SK-N-MC (cell line): ENCODE measurements around the gene WDR83.
"Not testable (repeated sequence)": the region's sequence is repeated elsewhere in the genome, so short reads cannot be mapped to it uniquely, and the experiment has no call there.

Experiments
- DNase-seq: peaks from one replicate; pipeline ENCODE4 v3.0.0-alpha.2; 2011; ENCODE audit warnings: low read depth, low spot score
- H3K27ac ChIP-seq: fragments of 200-600 bp; sonication (generic); 2 replicates; pipeline ENCODE4 v1.5.1; 2016; ENCODE audit warnings: mixed run types
- H3K36me3 ChIP-seq: fragments of 200-600 bp; sonication (generic); 2 replicates; pipeline ENCODE4 v1.6.1; 2017; ENCODE audit warnings: antibody characterized with exemption, low read length, mixed read lengths; ENCODE audit not compliant: insufficient read depth
- H3K4me3 ChIP-seq: fragments of 200-600 bp; sonication (generic); 2 replicates; pipeline ENCODE4 v1.5.1; 2016
- H3K9ac ChIP-seq: fragments of 200-600 bp; sonication (generic); 2 replicates; pipeline ENCODE4 v1.8.0; 2017; ENCODE audit warnings: mixed run types, mixed read lengths; ENCODE audit not compliant: insufficient read length
- H3K9me3 ChIP-seq: fragments of 200-600 bp; sonication (generic); 2 replicates; pipeline ENCODE4 v1.6.1; 2017; ENCODE audit warnings: low read depth, mild to moderate bottlenecking, antibody characterized with exemption, low read length, moderate library complexity, mixed read lengths
- EZH2 ChIP-seq: fragments of 200-600 bp; sonication (generic); IDR thresholded peaks from one replicate; pipeline ENCODE4 v1.6.1; 2017; ENCODE audit warnings: antibody characterized with exemption
- FOXP2 ChIP-seq: optimal IDR thresholded peaks from 2 replicates; pipeline ENCODE3; 2011; ENCODE audit warnings: mild to moderate bottlenecking, moderate library complexity; ENCODE audit not compliant: insufficient read depth; ENCODE audit errors: extremely low read length, control extremely low read depth
- POLR2AphosphoS5 ChIP-seq: IDR thresholded peaks from 2 replicates; pipeline ENCODE4 v1.6.1; 2012; ENCODE audit warnings: mild to moderate bottlenecking, low read depth, low read length, borderline replicate concordance

The WDR83 gene

DNA sequence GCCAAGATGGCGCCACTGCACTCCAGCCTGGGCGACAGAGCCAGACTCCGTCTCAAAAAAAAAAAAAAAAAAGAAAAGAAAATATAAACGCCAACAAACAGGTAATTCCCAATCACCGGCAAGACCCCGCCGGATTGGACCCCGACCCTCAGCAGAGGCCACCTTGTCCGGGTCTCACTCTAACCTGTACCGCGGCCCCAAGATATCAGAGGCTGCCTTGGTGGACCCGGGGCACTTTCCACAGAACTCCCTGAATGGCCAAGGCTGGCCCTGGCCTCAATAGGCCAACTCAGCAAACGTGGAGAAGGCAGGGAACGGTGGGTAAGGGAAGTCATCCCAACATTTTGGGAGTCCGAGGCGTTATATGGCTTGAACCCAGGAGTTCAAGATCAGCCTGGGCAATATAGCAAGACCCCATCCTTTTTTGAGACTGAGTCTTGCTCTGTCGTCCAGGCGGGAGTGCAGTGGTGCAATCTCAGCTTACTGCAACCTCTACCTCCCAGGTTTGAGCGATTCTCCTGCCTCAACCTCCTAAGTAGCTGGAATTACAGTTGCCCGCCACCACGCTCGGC lies 27.9 kb upstream of the WDR83 start:
- Histone ChIP-seq H3K27ac (no peak overlapping the region), H3K9me3 (no peaks in the 10 kb centered on the region), H3K9ac (no peak overlapping the region), H3K4me3 (no peak overlapping the region), H3K36me3 (no peaks in the 10 kb centered on the region)
- no peak for TF ChIP-seq POLR2AphosphoS5
- DNase-seq = no peak

DNA sequence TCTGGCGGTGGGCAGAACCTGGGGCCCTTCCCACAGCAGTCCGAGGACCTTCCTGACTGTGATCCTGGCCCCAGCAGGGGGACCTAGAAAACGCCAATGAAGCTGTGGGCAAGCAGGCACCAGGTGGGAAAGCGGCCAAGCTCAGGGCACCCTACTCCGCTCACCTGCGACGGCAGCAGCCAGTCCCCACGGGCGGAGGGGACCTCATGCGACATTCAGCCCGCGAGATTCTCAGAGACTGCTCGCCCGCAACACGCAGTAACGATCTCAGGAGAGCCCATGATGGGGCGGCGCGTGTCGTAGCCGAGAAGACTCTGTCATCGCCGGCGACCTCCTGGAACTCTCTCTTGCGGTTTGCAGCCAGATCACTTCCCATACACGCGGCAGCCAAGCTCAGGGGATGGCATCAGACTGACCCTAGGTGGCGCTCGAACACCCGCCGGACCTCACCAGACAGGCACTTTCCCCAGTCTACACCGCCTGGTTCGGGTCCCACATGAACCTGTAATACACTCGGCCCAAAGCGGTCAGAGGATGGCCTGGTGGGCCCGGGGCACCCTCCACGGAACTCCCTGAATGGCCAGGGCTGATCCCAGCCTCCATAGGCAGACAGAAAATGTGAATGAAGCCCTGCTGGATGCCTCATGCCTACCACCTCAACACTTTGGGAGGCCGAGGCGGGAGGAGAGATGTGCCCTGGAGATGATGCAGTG lies 26.6 kb upstream of the WDR83 start:
- no peak for DNase-seq
- H3K4me3 ChIP-seq = no peak overlapping the region
- H3K9me3 ChIP-seq = no peaks in the 10 kb centered on the region
- no peaks in the 10 kb centered on the region for H3K36me3 ChIP-seq
- no peak overlapping the region for H3K27ac ChIP-seq
- no peak overlapping the region for H3K9ac ChIP-seq
- no peak for TF ChIP-seq EZH2
- TF ChIP-seq POLR2AphosphoS5 = no peak
- TF ChIP-seq FOXP2 = no peak

DNA sequence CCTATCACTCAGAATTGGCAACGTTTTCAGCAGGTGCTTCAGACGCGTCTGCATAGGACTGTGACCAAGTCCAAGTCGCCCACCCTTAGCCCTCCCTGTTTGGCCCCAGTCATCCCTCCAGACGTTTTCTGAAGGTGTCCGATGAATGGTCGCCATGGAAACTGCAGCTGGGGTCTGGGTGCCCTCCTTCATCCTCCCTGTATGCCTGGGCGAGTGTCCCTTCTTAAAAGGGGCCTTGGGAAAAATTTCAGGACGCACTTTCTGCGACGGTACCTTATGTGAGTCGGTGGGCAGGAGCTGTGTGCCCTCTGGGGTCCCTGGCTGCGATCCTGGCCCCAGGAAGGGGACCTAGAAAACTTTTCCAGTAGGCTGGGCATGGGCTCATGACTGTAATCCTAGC lies 25.2 kb upstream of the WDR83 start:
- Histone ChIP-seq H3K36me3 (no peaks in the 10 kb centered on the region), H3K9me3 (no peaks in the 10 kb centered on the region), H3K4me3 (no peak overlapping the region), H3K27ac (no peak overlapping the region), H3K9ac (no peak overlapping the region)
- TF ChIP-seq FOXP2 (no peak), POLR2AphosphoS5 (no peak), EZH2 (no peak)
- no peak for DNase-seq

DNA sequence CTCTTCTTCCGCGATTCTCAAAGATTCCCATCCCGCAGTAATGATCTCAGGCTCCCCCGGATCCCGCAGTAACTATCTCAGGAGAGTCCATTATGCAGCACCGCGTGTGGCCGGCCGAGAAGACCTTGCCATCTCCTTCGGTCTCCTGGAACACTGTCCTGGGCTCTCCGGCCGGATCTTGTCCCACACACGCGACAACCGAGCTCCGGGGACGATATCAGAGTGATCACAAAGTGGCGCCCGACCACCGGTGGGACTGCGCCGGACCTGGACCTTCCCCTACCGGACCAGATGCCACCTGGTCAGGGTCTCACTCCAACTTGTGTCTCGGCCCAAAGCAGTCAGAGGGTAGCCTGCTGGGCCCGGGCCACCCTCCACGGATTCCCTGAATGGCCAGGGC lies 24.1 kb upstream of the WDR83 start:
- Histone ChIP-seq H3K9me3 (no peaks in the 10 kb centered on the region), H3K36me3 (no peaks in the 10 kb centered on the region), H3K9ac (no peak overlapping the region), H3K4me3 (no peak overlapping the region), H3K27ac (no peak overlapping the region)
- no peak for DNase-seq
- TF ChIP-seq FOXP2 (no peak), EZH2 (no peak), POLR2AphosphoS5 (no peak)

DNA sequence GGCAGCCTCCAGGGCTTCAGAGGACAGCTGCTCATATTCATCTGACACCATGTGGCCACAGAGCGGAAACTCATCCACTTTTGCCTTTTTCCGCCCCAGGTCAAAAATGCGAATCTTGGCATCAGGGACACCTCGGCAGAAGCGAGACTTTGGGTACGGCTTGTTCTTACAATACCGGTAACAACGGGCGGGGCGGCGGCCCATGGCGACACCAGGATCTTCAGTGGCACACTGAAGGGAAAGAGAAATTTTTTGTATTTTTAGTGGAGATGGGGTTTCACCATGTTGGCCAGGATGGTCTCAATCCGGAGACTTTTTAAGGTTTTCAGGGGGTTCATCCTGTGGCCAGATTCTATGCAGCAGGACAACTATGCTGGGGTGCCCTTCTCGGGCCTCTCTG lies 22.9 kb upstream of the WDR83 start:
- not testable (repeated sequence) for DNase-seq, H3K9me3 ChIP-seq, H3K9ac ChIP-seq, H3K27ac ChIP-seq, H3K4me3 ChIP-seq, H3K36me3 ChIP-seq

DNA sequence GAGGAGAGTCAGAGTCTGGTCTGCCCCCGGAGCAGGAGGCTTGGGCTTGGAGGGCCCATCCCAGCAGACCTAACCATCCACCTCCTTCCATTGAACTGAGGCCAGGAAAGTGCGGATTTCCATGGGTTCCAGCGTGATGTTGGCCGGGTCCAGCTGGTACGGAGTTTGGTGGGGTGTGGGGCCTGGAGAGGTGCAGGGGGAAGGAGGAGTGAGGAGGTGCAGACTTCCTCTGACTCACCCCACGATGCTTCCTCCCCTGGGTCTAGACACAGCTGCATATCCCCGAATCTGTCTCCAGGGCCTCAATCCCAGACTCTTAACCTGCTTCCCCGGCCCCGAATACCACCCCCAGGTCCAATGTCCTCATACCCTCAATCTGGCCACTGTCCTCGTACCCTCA lies 20.1 kb upstream of the WDR83 start:
- no peak for DNase-seq
- TF ChIP-seq POLR2AphosphoS5 = no peak
- TF ChIP-seq EZH2 = no peak
- no peak for TF ChIP-seq FOXP2
- H3K9me3 ChIP-seq = no peaks in the 10 kb centered on the region
- no peak overlapping the region for H3K4me3 ChIP-seq
- no peak overlapping the region for H3K9ac ChIP-seq
- H3K27ac ChIP-seq = no peak overlapping the region
- no peaks in the 10 kb centered on the region for H3K36me3 ChIP-seq

DNA sequence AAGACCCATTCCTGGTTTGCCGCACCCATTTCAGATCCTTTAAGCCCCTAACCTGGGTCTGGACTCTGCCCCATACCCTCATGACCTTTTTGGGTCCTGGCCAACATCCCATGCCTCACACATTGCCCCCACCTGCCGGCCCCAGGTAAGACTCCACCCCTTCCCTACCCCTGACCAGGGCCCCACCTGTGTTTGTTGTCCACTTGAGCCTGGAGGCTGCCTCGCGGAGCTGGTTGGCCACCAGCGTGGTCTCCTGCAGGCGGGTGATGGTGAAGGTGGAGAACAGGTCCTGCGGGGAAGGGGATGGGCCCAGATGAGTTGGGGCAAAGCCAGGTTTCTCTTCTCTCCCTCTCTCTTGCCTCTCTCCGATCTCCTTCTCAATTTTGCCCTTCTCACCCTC lies 19.6 kb upstream of the WDR83 start:
- Histone ChIP-seq H3K36me3 (no peaks in the 10 kb centered on the region), H3K27ac (no peak overlapping the region), H3K4me3 (no peak overlapping the region), H3K9me3 (no peaks in the 10 kb centered on the region), H3K9ac (no peak overlapping the region)
- no peak for DNase-seq
- TF ChIP-seq POLR2AphosphoS5 = no peak

DNA sequence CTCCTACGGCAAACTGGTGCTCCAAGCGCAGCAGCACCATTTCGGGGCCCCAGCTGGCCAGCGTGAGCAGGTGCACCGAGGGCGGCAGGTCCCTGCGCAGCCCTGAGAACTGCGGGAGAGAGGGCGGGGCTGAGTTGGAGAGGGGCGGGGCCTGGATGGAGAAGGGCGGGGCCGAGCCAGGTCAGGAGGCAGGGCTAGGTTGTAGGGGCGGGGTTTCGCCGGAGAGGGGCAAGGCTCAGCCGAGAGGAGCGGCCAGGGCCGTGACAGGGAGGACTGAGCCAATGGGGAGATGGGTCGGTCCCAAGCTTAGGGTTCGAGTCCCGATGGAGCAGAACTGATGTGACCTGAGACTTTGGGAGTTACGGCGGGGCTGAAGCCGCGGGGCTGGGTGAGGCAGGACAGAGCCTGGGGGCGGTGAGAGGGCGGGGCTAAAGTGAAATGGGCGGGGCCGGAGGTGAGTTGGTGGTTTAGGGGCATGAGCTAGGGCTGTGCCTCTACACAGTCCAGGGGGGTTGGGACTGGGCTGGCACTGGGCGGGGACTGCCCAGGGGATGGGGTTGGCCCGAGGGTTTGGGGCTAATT lies 19.0 kb upstream of the WDR83 start:
- H3K36me3 ChIP-seq = no peaks in the 10 kb centered on the region
- no peak for DNase-seq
- peak overlapping the region; percentile 52 for H3K4me3 ChIP-seq

DNA sequence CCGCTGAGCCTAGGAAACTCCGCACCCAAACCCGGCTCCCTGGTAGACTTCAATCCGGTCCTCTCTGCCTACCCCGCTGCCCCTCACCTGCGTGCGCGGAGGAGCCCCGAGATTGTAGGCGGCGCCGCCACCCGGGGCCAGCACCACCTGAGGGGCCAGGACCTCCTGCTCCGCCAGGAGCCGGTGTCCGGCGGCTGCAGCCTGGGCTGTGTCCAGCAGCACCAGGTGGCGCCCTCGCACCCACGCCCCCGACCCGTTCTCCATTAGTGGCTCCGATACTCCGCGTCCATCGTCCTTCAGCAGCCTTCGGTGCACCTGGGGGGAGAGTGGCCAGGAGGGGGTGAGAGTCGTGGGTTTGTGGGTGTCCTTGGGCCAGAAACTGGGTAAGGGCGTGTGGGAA lies 18.5 kb upstream of the WDR83 start:
- Histone ChIP-seq H3K4me3 (no peak overlapping the region), H3K9me3 (no peaks in the 10 kb centered on the region), H3K27ac (no peak overlapping the region), H3K9ac (no peak overlapping the region), H3K36me3 (no peaks in the 10 kb centered on the region)
- TF ChIP-seq POLR2AphosphoS5 = no peak
- no peak for TF ChIP-seq EZH2
- no peak for TF ChIP-seq FOXP2
- DNase-seq = no peak

More for the DNA sequence above, 19.0 kb upstream of the WDR83 start:
- Histone ChIP-seq H3K27ac (no peak overlapping the region), H3K9ac (no peak overlapping the region), H3K9me3 (no peaks in the 10 kb centered on the region)
- TF ChIP-seq FOXP2 (no peak), POLR2AphosphoS5 (no peak), EZH2 (no peak)
